NK-92 (cell line): ENCODE results near the gene C1QTNF9.
"Not testable (repeated sequence)": the region's sequence is repeated elsewhere in the genome, so short reads cannot be mapped to it uniquely, and the experiment has no call there.

Source experiments
- DNase-seq: peaks from one replicate; lab custom pipeline; 2025; ENCODE audit not compliant: unreplicated experiment; lab: John Stamatoyannopoulos, UW

The C1QTNF9 gene

GRCh38 chr13:24359252-24359651, 49.9 kb downstream of the C1QTNF9 start:
- DNase-seq = not testable (repeated sequence)

- no peak for DNase-seq
These were observed 50.7 kb downstream of the C1QTNF9 start for GRCh38 chr13:24360106-24360505.

GRCh38 chr13:24361113-24361512, 51.7 kb downstream of the C1QTNF9 start:
- no peak for DNase-seq

- no peak for DNase-seq
These were observed 52.5 kb downstream of the C1QTNF9 start for GRCh38 chr13:24361852-24362366.

GRCh38 chr13:24362435-24362952, 53.1 kb downstream of the C1QTNF9 start:
- DNase-seq = no peak

GRCh38 chr13:24365191-24365590, 55.8 kb downstream of the C1QTNF9 start:
- DNase-seq = no peak

GRCh38 chr13:24366315-24366714, 56.9 kb downstream of the C1QTNF9 start:
- not testable (repeated sequence) for DNase-seq

GRCh38 chr13:24371273-24371672, 61.9 kb downstream of the C1QTNF9 start:
- not testable (repeated sequence) for DNase-seq
